Hepatocyte (in vitro differentiated cells): ENCODE measurements around the gene PGA4.

Experiments
- EZH2 ChIP-seq: fragments of 200-600 bp; sonication (generic); IDR thresholded peaks from 2 replicates; pipeline ENCODE4 v1.6.1; 2016; ENCODE audit warnings: antibody characterized with exemption, mild to moderate bottlenecking, borderline replicate concordance
- TF ChIP-seq, protein P1 (sequence below): fragments of 200-600 bp; sonication (generic); IDR thresholded peaks from 2 replicates; pipeline ENCODE4 v1.5.1; 2016; ENCODE audit warnings: antibody characterized with exemption, mild to moderate bottlenecking; ENCODE audit not compliant: poor library complexity

DNA sequence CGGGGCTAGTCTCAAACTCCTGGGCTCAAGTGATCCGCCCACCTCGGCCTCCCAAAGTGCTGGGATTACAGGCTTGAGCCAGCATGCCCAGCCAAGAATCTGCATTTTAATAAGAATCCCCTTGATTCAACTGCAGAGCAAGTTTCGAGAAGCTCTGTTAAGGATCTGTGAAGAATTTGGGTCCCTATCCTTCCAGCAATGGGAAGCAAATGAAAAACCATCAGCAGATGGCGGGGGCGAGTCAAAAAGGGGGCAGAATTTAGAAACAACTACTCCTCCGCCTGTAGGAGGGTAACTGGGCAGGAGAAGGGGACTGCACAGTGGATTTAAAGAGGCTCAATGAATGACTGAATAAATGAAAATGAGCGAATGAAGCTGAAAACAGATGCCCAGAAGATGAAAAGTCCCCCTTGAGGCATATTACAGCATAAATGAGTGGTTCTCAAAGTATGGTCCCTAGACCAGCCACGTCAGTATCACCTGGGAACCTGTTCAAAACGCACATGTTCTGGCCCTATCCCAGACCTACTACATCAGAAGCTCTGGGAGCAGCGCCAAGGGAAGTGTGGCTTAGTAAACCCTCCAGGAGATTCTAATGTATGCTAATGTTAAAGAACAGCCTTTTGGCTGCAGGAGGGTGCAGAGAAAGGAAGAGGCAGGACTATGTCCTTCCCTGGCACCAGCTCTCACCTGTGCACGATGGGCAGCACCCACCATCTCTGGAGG lies 58.0 kb downstream of the PGA4 start:
- TF ChIP-seq, protein P1, sequence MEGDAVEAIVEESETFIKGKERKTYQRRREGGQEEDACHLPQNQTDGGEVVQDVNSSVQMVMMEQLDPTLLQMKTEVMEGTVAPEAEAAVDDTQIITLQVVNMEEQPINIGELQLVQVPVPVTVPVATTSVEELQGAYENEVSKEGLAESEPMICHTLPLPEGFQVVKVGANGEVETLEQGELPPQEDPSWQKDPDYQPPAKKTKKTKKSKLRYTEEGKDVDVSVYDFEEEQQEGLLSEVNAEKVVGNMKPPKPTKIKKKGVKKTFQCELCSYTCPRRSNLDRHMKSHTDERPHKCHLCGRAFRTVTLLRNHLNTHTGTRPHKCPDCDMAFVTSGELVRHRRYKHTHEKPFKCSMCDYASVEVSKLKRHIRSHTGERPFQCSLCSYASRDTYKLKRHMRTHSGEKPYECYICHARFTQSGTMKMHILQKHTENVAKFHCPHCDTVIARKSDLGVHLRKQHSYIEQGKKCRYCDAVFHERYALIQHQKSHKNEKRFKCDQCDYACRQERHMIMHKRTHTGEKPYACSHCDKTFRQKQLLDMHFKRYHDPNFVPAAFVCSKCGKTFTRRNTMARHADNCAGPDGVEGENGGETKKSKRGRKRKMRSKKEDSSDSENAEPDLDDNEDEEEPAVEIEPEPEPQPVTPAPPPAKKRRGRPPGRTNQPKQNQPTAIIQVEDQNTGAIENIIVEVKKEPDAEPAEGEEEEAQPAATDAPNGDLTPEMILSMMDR = no peak
- TF ChIP-seq EZH2 = no peak
